ENCODE results near the gene METTL8.
"Not testable (repeated sequence)": the region's sequence is repeated elsewhere in the genome, so short reads cannot be mapped to it uniquely, and the experiment has no call there.

DNA sequence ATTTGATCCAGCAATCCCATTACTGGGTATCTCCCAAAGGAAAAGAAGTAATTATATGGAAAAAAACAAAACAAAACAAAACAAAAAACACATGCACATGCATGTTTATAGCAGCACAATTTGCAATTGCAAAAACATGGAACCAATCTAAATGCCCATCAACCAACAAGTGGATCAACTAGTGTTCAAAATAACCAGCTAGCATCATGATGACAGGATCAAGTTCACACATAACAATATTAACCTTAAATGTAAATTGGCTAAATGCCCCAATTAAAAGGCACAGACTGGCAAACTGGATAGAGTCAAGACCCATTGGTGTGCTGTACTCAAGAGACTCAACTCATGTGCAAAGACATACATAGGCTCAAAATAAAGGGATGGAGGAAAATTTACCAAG lies 55.9 kb downstream of the METTL8 start:
- not testable (repeated sequence) for TF ChIP-seq TAF1 (IDR thresholded peaks at IDR 0.05; ENCODE audit: low read depth, low read length); POLR2AphosphoS5 (IDR thresholded peaks at IDR 0.05; ENCODE audit: low read depth, low read length); POLR2A (IDR thresholded peaks at IDR 0.05; ENCODE audit: low read depth, low read length); PAX5 (IDR thresholded peaks at IDR 0.05; ENCODE audit: insufficient read depth, low read length, severe bottlenecking); SPI1 (IDR thresholded peaks at IDR 0.05; ENCODE audit: low read depth, low read length); POU2F2 (IDR thresholded peaks at IDR 0.05; ENCODE audit: low read depth, low read length)

Measured in GM12891 (cell line).